HepG2 (cell line): ENCODE data around the gene PTS.

Experiments
- EP300 ChIP-seq, 3 experiments: sonication (generic) in 1 of 3; formaldehyde crosslinking in 1 of 3; IDR thresholded peaks; 2 replicates each; pipeline versions ENCODE4 v1.5.1 to v1.6.1; 2011 to 2020; ENCODE audit warnings: low read depth in 2 of 3, low read length in 2 of 3, borderline replicate concordance in 1 of 3, improper control_type of control experiment in 1 of 3, mild to moderate bottlenecking in 1 of 3, missing genetic modification reagents in 1 of 3, moderate library complexity in 1 of 3
- HIVEP1 ChIP-seq: sonication (generic); formaldehyde crosslinking; IDR thresholded peaks from 2 replicates; pipeline ENCODE4 v1.4.0; 2020; ENCODE audit warnings: mild to moderate bottlenecking, missing genetic modification reagents
- POLR2AphosphoS2 ChIP-seq: IDR thresholded peaks from 2 replicates; pipeline ENCODE4 v1.6.1; 2011; ENCODE audit warnings: low read depth, low read length, improper control_type of control experiment
- SMC3 ChIP-seq: IDR thresholded peaks from 2 replicates; pipeline ENCODE4 v1.6.1; 2011; ENCODE audit warnings: low read length, improper control_type of control experiment
- ZEB1 ChIP-seq: IDR thresholded peaks from 2 replicates; pipeline ENCODE4 v1.6.1; 2012; ENCODE audit warnings: mild to moderate bottlenecking, low read depth, inconsistent platforms; ENCODE audit not compliant: insufficient replicate concordance
- ZNF431 ChIP-seq: sonication (generic); formaldehyde crosslinking; IDR thresholded peaks from 2 replicates; pipeline ENCODE4 v1.9.0; 2022; ENCODE audit warnings: missing genetic modification reagents, low read depth, mild to moderate bottlenecking, borderline replicate concordance
- TF ChIP-seq, protein P1 (sequence below): sonication (generic); formaldehyde crosslinking; IDR thresholded peaks from 2 replicates; pipeline ENCODE4 v1.5.0; 2020; ENCODE audit warnings: mild to moderate bottlenecking, missing genetic modification reagents, moderate library complexity
- TF ChIP-seq, protein P2 (sequence below), 2 experiments: sonication (generic) in 1 of 2; formaldehyde crosslinking in 1 of 2; IDR thresholded peaks; 2 replicates each; pipeline versions ENCODE4 v1.4.0 to v1.6.1; 2018 to 2020; ENCODE audit warnings: missing genetic modification reagents in 2 of 2, borderline replicate concordance in 1 of 2, low read depth in 1 of 2, mild to moderate bottlenecking in 1 of 2, missing biosample characterization in 1 of 2

DNA sequence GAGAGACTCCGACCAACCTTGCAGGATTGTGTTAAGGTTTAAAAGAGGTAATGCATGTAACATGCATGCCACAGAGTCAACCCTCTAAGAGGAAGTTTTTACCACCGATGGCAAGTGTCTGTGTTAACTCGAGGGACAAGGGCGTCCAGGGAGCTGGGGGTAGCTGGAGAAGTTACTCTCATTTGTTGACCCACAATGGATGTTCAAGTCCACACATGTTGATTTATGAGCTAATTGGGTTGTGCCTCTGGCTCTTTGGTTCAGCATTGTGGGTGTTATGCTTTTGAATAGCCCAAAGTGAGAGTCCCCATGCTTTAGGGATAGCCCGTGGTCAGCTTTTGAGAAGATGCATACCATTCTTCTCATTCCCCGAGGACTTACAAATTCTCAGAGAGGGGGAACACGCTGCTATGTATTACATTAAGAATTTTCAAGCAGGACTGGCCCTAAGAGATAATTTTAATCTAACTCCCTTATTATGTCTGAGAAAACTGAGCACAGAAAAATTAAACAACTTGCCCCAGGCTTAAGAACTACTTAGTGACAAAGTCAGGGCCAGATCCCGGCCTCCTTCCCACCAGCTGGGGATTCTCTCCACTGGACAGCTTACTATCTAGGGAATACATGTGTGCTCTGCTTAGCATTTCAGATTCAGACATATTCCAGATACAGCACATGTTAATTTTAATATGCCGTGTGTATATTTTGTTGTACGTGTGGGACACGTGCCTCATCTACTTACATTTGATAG lies 39.6 kb downstream of the PTS start:
- TF ChIP-seq, protein P1, sequence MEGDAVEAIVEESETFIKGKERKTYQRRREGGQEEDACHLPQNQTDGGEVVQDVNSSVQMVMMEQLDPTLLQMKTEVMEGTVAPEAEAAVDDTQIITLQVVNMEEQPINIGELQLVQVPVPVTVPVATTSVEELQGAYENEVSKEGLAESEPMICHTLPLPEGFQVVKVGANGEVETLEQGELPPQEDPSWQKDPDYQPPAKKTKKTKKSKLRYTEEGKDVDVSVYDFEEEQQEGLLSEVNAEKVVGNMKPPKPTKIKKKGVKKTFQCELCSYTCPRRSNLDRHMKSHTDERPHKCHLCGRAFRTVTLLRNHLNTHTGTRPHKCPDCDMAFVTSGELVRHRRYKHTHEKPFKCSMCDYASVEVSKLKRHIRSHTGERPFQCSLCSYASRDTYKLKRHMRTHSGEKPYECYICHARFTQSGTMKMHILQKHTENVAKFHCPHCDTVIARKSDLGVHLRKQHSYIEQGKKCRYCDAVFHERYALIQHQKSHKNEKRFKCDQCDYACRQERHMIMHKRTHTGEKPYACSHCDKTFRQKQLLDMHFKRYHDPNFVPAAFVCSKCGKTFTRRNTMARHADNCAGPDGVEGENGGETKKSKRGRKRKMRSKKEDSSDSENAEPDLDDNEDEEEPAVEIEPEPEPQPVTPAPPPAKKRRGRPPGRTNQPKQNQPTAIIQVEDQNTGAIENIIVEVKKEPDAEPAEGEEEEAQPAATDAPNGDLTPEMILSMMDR = no peak
- no peak for TF ChIP-seq SMC3
- no peak for TF ChIP-seq EP300 (IDR thresholded peaks at IDR 0.05; ENCODE audit: low read depth in 2 of 2, low read length in 2 of 2)
- TF ChIP-seq EP300 (CRISPR knock-in tag; IDR thresholded peaks at IDR 0.05; ENCODE audit: borderline replicate concordance) = no peak
- TF ChIP-seq POLR2AphosphoS2 = no peak
- TF ChIP-seq, protein P2, sequence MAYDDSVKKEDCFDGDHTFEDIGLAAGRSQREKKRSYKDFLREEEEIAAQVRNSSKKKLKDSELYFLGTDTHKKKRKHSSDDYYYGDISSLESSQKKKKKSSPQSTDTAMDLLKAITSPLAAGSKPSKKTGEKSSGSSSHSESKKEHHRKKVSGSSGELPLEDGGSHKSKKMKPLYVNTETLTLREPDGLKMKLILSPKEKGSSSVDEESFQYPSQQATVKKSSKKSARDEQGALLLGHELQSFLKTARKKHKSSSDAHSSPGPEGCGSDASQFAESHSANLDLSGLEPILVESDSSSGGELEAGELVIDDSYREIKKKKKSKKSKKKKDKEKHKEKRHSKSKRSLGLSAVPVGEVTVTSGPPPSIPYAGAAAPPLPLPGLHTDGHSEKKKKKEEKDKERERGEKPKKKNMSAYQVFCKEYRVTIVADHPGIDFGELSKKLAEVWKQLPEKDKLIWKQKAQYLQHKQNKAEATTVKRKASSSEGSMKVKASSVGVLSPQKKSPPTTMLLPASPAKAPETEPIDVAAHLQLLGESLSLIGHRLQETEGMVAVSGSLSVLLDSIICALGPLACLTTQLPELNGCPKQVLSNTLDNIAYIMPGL (CRISPR knock-in tag; IDR thresholded peaks at IDR 0.05; ENCODE audit: borderline replicate concordance in 1 of 2, low read depth in 1 of 2) = no peak
- no peak for TF ChIP-seq HIVEP1 (CRISPR knock-in tag)
- TF ChIP-seq ZNF431 = no peak
- TF ChIP-seq ZEB1 = no peak
